SK-N-SH (cell line): ENCODE measurements around the gene AUP1.

Experiments used
- CHD2 ChIP-seq: fragments of 150-350 bp; IDR thresholded peaks from 2 replicates; pipeline ENCODE4 v1.6.1; 2018; ENCODE audit warnings: low read length; ENCODE audit not compliant: partially characterized antibody
- CTCF ChIP-seq: fragments of 200-600 bp; sonication (generic); IDR thresholded peaks from 2 replicates; pipeline ENCODE4 v1.6.1; 2017; ENCODE audit warnings: antibody characterized with exemption, mild to moderate bottlenecking, moderate library complexity
- ELF1 ChIP-seq: IDR thresholded peaks from 2 replicates; pipeline ENCODE4 v1.4.0; 2012
- EZH2phosphoT487 ChIP-seq: fragments of 200-600 bp; sonication (generic); IDR thresholded peaks from 2 replicates; pipeline ENCODE4 v1.6.1; 2017; ENCODE audit warnings: low read depth, mixed run types, mild to moderate bottlenecking, antibody characterized with exemption, moderate library complexity, borderline replicate concordance
- FOXJ3 ChIP-seq: sonication (generic); formaldehyde crosslinking; IDR thresholded peaks from 2 replicates; pipeline ENCODE4 v1.5.1; 2020; ENCODE audit warnings: mild to moderate bottlenecking, missing genetic modification reagents
- FOXM1 ChIP-seq: IDR thresholded peaks from 2 replicates; pipeline ENCODE4 v1.4.0; 2012; ENCODE audit warnings: low read depth, mild to moderate bottlenecking
- GABPA ChIP-seq: IDR thresholded peaks from 2 replicates; pipeline ENCODE4 v1.4.0; 2012; ENCODE audit warnings: low read depth, mild to moderate bottlenecking
- GATA2 ChIP-seq: sonication (generic); formaldehyde crosslinking; IDR thresholded peaks from 2 replicates; pipeline ENCODE4 v1.5.0; 2020; ENCODE audit warnings: mild to moderate bottlenecking, missing genetic modification reagents
- POLR2AphosphoS5 ChIP-seq: IDR thresholded peaks from 2 replicates; pipeline ENCODE4 v1.6.1; 2012; ENCODE audit warnings: low read depth, low read length
- RCOR1 ChIP-seq: fragments of 150-350 bp; IDR thresholded peaks from 2 replicates; pipeline ENCODE4 v1.6.1; 2017; ENCODE audit warnings: antibody characterized with exemption, low read length
- RFX5 ChIP-seq: IDR thresholded peaks from 2 replicates; pipeline ENCODE4 v1.6.1; 2012; ENCODE audit warnings: mild to moderate bottlenecking, improper control_type of control experiment, low read length
- SIN3A ChIP-seq: IDR thresholded peaks from 2 replicates; pipeline ENCODE4 v1.6.1; 2012; ENCODE audit warnings: low read depth, mild to moderate bottlenecking, low read length, moderate library complexity, borderline replicate concordance
- TAF1 ChIP-seq: IDR thresholded peaks from 2 replicates; pipeline ENCODE4 v1.6.1; 2012; ENCODE audit warnings: low read depth, mild to moderate bottlenecking, low read length, moderate library complexity, borderline replicate concordance
- YY1 ChIP-seq: IDR thresholded peaks from 2 replicates; pipeline ENCODE4 v1.4.0; 2012; ENCODE audit warnings: low read depth, mild to moderate bottlenecking

DNA sequence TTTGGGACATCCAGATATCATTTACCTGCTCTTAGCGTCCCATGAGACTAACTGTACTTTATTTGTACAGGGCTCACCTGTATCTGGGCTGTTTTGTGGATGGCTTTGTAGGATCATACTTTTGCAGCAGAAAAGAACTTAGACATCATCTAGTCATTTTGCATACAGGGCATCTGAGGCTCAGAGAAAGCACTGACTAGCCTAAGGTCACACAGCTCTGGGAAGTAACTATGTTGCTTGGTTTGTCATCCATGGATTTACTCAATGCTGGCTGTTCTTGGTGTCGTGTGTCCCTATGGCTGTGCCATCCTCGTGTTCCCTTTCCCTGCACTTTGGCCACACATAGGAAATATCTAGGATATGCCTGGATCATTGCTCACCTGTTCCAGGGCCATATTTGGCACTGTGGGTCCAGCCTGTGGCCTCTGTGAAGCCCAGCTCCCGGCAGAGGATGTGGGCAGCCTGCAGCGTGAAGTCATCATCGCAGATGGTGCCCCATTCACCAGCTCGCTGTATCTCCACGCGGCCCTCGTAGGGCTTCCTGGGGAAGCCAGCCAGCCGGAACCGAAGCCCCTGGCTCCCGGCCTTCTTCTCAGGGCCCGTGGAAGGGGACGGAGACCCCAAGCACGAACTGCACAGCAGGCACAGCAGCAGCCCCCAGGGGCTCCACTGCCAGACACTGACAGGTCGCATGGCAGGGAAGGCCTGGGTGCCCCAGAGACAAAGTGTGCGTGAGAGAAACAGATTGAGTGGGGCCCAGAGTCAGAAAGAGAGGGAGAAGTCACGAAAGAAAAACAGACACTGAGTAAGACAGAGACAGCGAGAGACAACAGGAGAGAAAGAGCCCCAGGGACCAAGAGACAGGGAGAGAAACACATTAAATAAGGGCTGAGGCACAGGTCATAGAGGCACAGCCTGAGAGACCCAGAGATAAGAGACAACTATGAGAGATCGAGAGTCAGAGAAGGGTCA is 22.7 kb upstream of the AUP1 start:
- TF ChIP-seq CTCF (no peak), RCOR1 (no peak), POLR2AphosphoS5 (no peak), YY1 (no peak), EZH2phosphoT487 (no peak), FOXM1 (no peak), TAF1 (no peak), ELF1 (no peak), SIN3A (no peak), GATA2 (CRISPR knock-in tag) (no peak), RFX5 (no peak), CHD2 (no peak), FOXJ3 (no peak), GABPA (no peak)
